Activated naive CD8-positive, alpha-beta T cell treated with anti-CD3 and anti-CD28 coated beads, Interleukin-2, amount 10 ng/mL, durations not matched to agents 7 days and 5 days (primary cell): ENCODE measurements around the gene MALT1. TPM values are rescaled to one million over a fixed set of nuclear protein-coding genes. Genes with fewer than 3 reads are reported as not detected.
"Not testable (repeated sequence)": the region's sequence is repeated elsewhere in the genome, so short reads cannot be mapped to it uniquely, and the experiment has no call there.

Experiments
- ATAC-seq: fragments of 150-1000 bp; cut with Tn5 transposase; one replicate; pipeline ENCODE4 v1.10.0; 2021; ENCODE audit warnings: low read depth, moderate library complexity
- POLR2A ChIA-PET: fragments of 350-600 bp; sonication (Branson Sonifier 250); formaldehyde crosslinking; loops from one replicate; lab custom pipeline; 2021; ENCODE audit warnings: antibody characterized with exemption; lab: Charles Lee
- DNase-seq: peaks from one replicate; pipeline ENCODE4 v3.0.0; 2021
- H3K27ac Mint-ChIP-seq: one replicate; pipeline ENCODE4 v1.8.0; 2022; ENCODE audit warnings: mild to moderate bottlenecking, mixed read lengths
- H3K27me3 Mint-ChIP-seq: one replicate; pipeline ENCODE4 v1.8.0; 2022; ENCODE audit warnings: mild to moderate bottlenecking, moderate library complexity, mixed read lengths
- H3K36me3 Mint-ChIP-seq: one replicate; pipeline ENCODE4 v1.8.0; 2021; ENCODE audit warnings: mild to moderate bottlenecking, mixed read lengths
- H3K4me1 Mint-ChIP-seq: one replicate; pipeline ENCODE4 v1.8.0; 2021; ENCODE audit warnings: mixed read lengths
- H3K4me3 Mint-ChIP-seq: one replicate; pipeline ENCODE4 v1.8.0; 2022; ENCODE audit warnings: mild to moderate bottlenecking, moderate library complexity, mixed read lengths
- H3K9me3 Mint-ChIP-seq: one replicate; pipeline ENCODE4 v1.8.0; 2021; ENCODE audit warnings: mixed read lengths
- total RNA-seq, 2 experiments: library from RNA; stranded (reverse); gene quantifications; one replicate each; pipeline ENCODE4 v1.2.3, GENCODE V29; 2021

Gene MALT1
- total RNA-seq, 2 experiments from 2014 or later, result 68.6 to 71.6 TPM

- peaks cover 29% of the 10 kb centered on the region for H3K4me1 Mint-ChIP-seq
- no peak for DNase-seq
- POLR2A ChIA-PET, result no interaction called here
Measured at GRCh38 chr18:58761970-58762780, 90.9 kb downstream of the MALT1 start.

GRCh38 chr18:58762781-58763171, 91.5 kb downstream of the MALT1 start:
- DNase-seq, result no peak
- POLR2A ChIA-PET, result interaction anchor here (0.7 to 1.8 kb wide), 2 partner anchors 91 to 233 kb away, joined by 3 to 13 read pairs; partner anchors contain the start of gene MALT1
- Mint-ChIP-seq H3K36me3 (no peaks in the 10 kb centered on the region), H3K4me1 (peaks cover 30% of the 10 kb centered on the region), H3K27me3 (peaks cover 40% of the 10 kb centered on the region), H3K9me3 (peaks cover 1% of the 10 kb centered on the region), H3K27ac (no peak overlapping the region), H3K4me3 (no peak overlapping the region)
- no peak for ATAC-seq

More at GRCh38 chr18:58761970-58762780, 90.9 kb downstream of the MALT1 start:
- no peak overlapping the region for H3K4me3 Mint-ChIP-seq
- H3K9me3 Mint-ChIP-seq, result peaks cover 1% of the 10 kb centered on the region
- no peak for ATAC-seq
- no peak overlapping the region for H3K27ac Mint-ChIP-seq
- no peaks in the 10 kb centered on the region for H3K36me3 Mint-ChIP-seq
- H3K27me3 Mint-ChIP-seq, result peaks cover 35% of the 10 kb centered on the region

GRCh38 chr18:58766164-58766563, 94.9 kb downstream of the MALT1 start:
- ATAC-seq, result no peak

GRCh38 chr18:58766946-58767345, 95.7 kb downstream of the MALT1 start:
- Mint-ChIP-seq H3K4me1 (peaks cover 25% of the 10 kb centered on the region), H3K9me3 (no peaks in the 10 kb centered on the region), H3K36me3 (no peaks in the 10 kb centered on the region), H3K27me3 (peaks cover 61% of the 10 kb centered on the region), H3K27ac (no peak overlapping the region), H3K4me3 (no peak overlapping the region)
- POLR2A ChIA-PET, result no interaction called here
- ATAC-seq (no peak), DNase-seq (no peak)

More at GRCh38 chr18:58766164-58766563, 94.9 kb downstream of the MALT1 start:
- Mint-ChIP-seq H3K4me3 (no peak overlapping the region), H3K27me3 (peaks cover 57% of the 10 kb centered on the region), H3K9me3 (no peaks in the 10 kb centered on the region), H3K27ac (no peak overlapping the region), H3K4me1 (peaks cover 30% of the 10 kb centered on the region), H3K36me3 (no peaks in the 10 kb centered on the region)
- no peak for DNase-seq
- POLR2A ChIA-PET, result no interaction called here

- Mint-ChIP-seq H3K27ac (no peak overlapping the region), H3K4me1 (peaks cover 16% of the 10 kb centered on the region), H3K27me3 (peaks cover 64% of the 10 kb centered on the region), H3K36me3 (no peaks in the 10 kb centered on the region), H3K4me3 (peak overlapping the region; percentile 52), H3K9me3 (no peaks in the 10 kb centered on the region)
- ATAC-seq (peak; percentile 95), DNase-seq (peak; percentile 81)
- POLR2A ChIA-PET, result interaction anchor here (0.6 kb wide), 1 partner anchor 97 kb away, joined by 3 read pairs; the partner anchor contains the start of gene MALT1
Measured at GRCh38 chr18:58768293-58768974, 97.2 kb downstream of the MALT1 start.

- H3K4me3 Mint-ChIP-seq, result no peak overlapping the region
- H3K27ac Mint-ChIP-seq, result no peak overlapping the region
- no peaks in the 10 kb centered on the region for H3K36me3 Mint-ChIP-seq
- H3K9me3 Mint-ChIP-seq, result no peaks in the 10 kb centered on the region
- POLR2A ChIA-PET, result no interaction called here
- H3K4me1 Mint-ChIP-seq, result peaks cover 14% of the 10 kb centered on the region
- peaks cover 63% of the 10 kb centered on the region for H3K27me3 Mint-ChIP-seq
- DNase-seq (no peak), ATAC-seq (no peak)
Measured at GRCh38 chr18:58769321-58769720, 98.1 kb downstream of the MALT1 start.

GRCh38 chr18:58770601-58771000, 99.3 kb downstream of the MALT1 start:
- Mint-ChIP-seq H3K4me1 (peaks cover 13% of the 10 kb centered on the region), H3K27ac (no peak overlapping the region), H3K9me3 (no peaks in the 10 kb centered on the region), H3K27me3 (peaks cover 52% of the 10 kb centered on the region), H3K36me3 (no peaks in the 10 kb centered on the region), H3K4me3 (no peak overlapping the region)
- POLR2A ChIA-PET, result no interaction called here
- no peak for DNase-seq
- ATAC-seq, result no peak

GRCh38 chr18:58772161-58772560, 100.9 kb downstream of the MALT1 start:
- no peaks in the 10 kb centered on the region for H3K36me3 Mint-ChIP-seq
- no peaks in the 10 kb centered on the region for H3K9me3 Mint-ChIP-seq
- no peak overlapping the region for H3K4me3 Mint-ChIP-seq
- H3K27ac Mint-ChIP-seq, result no peak overlapping the region
- POLR2A ChIA-PET, result no interaction called here
- peaks cover 13% of the 10 kb centered on the region for H3K4me1 Mint-ChIP-seq
- ATAC-seq (no peak), DNase-seq (no peak)
- H3K27me3 Mint-ChIP-seq, result peaks cover 44% of the 10 kb centered on the region

- Mint-ChIP-seq H3K36me3 (no peaks in the 10 kb centered on the region), H3K27ac (no peak overlapping the region), H3K9me3 (no peaks in the 10 kb centered on the region), H3K4me3 (no peak overlapping the region), H3K4me1 (peaks cover under 1% of the 10 kb centered on the region), H3K27me3 (peaks cover 22% of the 10 kb centered on the region)
- POLR2A ChIA-PET, result no interaction called here
- no peak for ATAC-seq
- DNase-seq, result no peak
Measured at GRCh38 chr18:58776084-58776483, 104.8 kb downstream of the MALT1 start.

- H3K4me3 Mint-ChIP-seq, H3K4me1 Mint-ChIP-seq, POLR2A ChIA-PET, H3K9me3 Mint-ChIP-seq, H3K36me3 Mint-ChIP-seq, DNase-seq, ATAC-seq, H3K27ac Mint-ChIP-seq: not testable (repeated sequence)
- peaks cover 20% of the 10 kb centered on the region for H3K27me3 Mint-ChIP-seq
Measured at GRCh38 chr18:58776541-58776940, 105.3 kb downstream of the MALT1 start.

- no peak for ATAC-seq
- POLR2A ChIA-PET, result no interaction called here
- no peak overlapping the region for H3K4me3 Mint-ChIP-seq
- H3K27ac Mint-ChIP-seq, result no peak overlapping the region
- DNase-seq, result no peak
- no peaks in the 10 kb centered on the region for H3K4me1 Mint-ChIP-seq
- peaks cover 12% of the 10 kb centered on the region for H3K27me3 Mint-ChIP-seq
- no peaks in the 10 kb centered on the region for H3K36me3 Mint-ChIP-seq
- no peaks in the 10 kb centered on the region for H3K9me3 Mint-ChIP-seq
Measured at GRCh38 chr18:58777471-58777870, 106.2 kb downstream of the MALT1 start.

- H3K4me1 Mint-ChIP-seq, result no peaks in the 10 kb centered on the region
- no peak overlapping the region for H3K4me3 Mint-ChIP-seq
- POLR2A ChIA-PET, result no interaction called here
- H3K9me3 Mint-ChIP-seq, result no peaks in the 10 kb centered on the region
- ATAC-seq, result no peak
- peaks cover 17% of the 10 kb centered on the region for H3K27me3 Mint-ChIP-seq
- no peak for DNase-seq
- H3K36me3 Mint-ChIP-seq, result no peaks in the 10 kb centered on the region
- no peak overlapping the region for H3K27ac Mint-ChIP-seq
Measured at GRCh38 chr18:58779529-58779928, 108.3 kb downstream of the MALT1 start.

- DNase-seq, result no peak
- Mint-ChIP-seq H3K4me3 (no peak overlapping the region), H3K4me1 (no peaks in the 10 kb centered on the region), H3K27me3 (peaks cover 17% of the 10 kb centered on the region), H3K27ac (no peak overlapping the region), H3K36me3 (no peaks in the 10 kb centered on the region), H3K9me3 (no peaks in the 10 kb centered on the region)
- no peak for ATAC-seq
- POLR2A ChIA-PET, result no interaction called here
Measured at GRCh38 chr18:58780045-58780444, 108.8 kb downstream of the MALT1 start.
